H1 (cell line): Measurements from ENCODE around the gene UQCRFS1. TPM values are rescaled to one million over a fixed set of nuclear protein-coding genes. Genes with fewer than 3 reads are reported as not detected.
"Not testable (repeated sequence)": the region's sequence is repeated elsewhere in the genome, so short reads cannot be mapped to it uniquely, and the experiment has no call there.

ENCODE experiments used
- CTCF ChIA-PET: fragments of 300-600 bp; sonication (Branson Sonifier 250); formaldehyde crosslinking; loops from one replicate; lab custom pipeline; 2021; ENCODE audit not compliant: partially characterized antibody; lab: Charles Lee
- POLR2A ChIA-PET: fragments of 300-600 bp; sonication (Branson Sonifier 250); formaldehyde crosslinking; loops from one replicate; lab custom pipeline; 2021; ENCODE audit warnings: inconsistent platforms; ENCODE audit not compliant: partially characterized antibody; lab: Charles Lee
- DNase-seq, 2 experiments: peaks; one replicate each; pipeline versions ENCODE4 v3.0.0 to v3.0.0-alpha.2; 2010 to 2022; ENCODE audit warnings: low spot score in 2 of 2, low read depth in 1 of 2, mixed read lengths in 1 of 2
- FAIRE-seq: peaks from 2 replicates; lab custom pipeline; 2011; peaks lifted over from hg19 to GRCh38; lab: Jason Lieb, UNC
- H2AFZ ChIP-seq: 2 replicates; pipeline ENCODE4 v1.8.1; 2012; ENCODE audit warnings: low read length, inconsistent platforms
- H2AK5ac ChIP-seq: 2 replicates; pipeline ENCODE4 v1.6.1; 2013; ENCODE audit warnings: low read depth, low read length
- H2BK120ac ChIP-seq: replicated peaks from 2 replicates; pipeline ENCODE3; 2013; ENCODE audit warnings: low read depth, low read length, inconsistent platforms
- H2BK12ac ChIP-seq: 2 replicates; pipeline ENCODE4 v1.6.1; 2013; ENCODE audit warnings: low read depth, low read length
- H2BK15ac ChIP-seq: 2 replicates; pipeline ENCODE4 v1.6.1; 2013; ENCODE audit warnings: low read length
- H2BK20ac ChIP-seq: 2 replicates; pipeline ENCODE4 v1.6.1; 2013; ENCODE audit warnings: low read length
- H2BK5ac ChIP-seq: 2 replicates; pipeline ENCODE4 v1.6.1; 2013; ENCODE audit warnings: low read depth, low read length
- H3K14ac ChIP-seq: 2 replicates; pipeline ENCODE4 v1.6.1; 2013; ENCODE audit warnings: inconsistent platforms; ENCODE audit not compliant: insufficient read length
- H3K18ac ChIP-seq: 2 replicates; pipeline ENCODE4 v1.6.1; 2013; ENCODE audit warnings: low read length; ENCODE audit errors: extremely low read depth
- H3K23ac ChIP-seq: 2 replicates; pipeline ENCODE4 v1.6.1; 2013; ENCODE audit warnings: inconsistent platforms; ENCODE audit not compliant: insufficient read length
- H3K23me2 ChIP-seq: 2 replicates; pipeline ENCODE4 v1.6.1; 2013; ENCODE audit warnings: low read depth, low read length
- H3K27ac ChIP-seq: 2 replicates; pipeline ENCODE4 v1.6.1; 2011; ENCODE audit warnings: low read depth, low read length, inconsistent platforms
- H3K27me3 ChIP-seq, 4 experiments: replicated peaks in 1 of 4; 1 replicate in 1 of 4; 2 replicates in 3 of 4; pipeline versions ENCODE4 v1.6.1 to v1.8.1; 2011 to 2013; ENCODE audit warnings: low read length in 3 of 4, mild to moderate bottlenecking in 3 of 4, inconsistent platforms in 2 of 4, mixed read lengths in 2 of 4, moderate library complexity in 1 of 4; ENCODE audit not compliant: control insufficient read depth in 3 of 4, insufficient read depth in 3 of 4; ENCODE audit errors: extremely low read depth in 1 of 4
- H3K36me3 ChIP-seq, 4 experiments: 2 replicates each; pipeline versions ENCODE4 v1.6.1 to v1.8.1; 2011 to 2013; ENCODE audit warnings: mild to moderate bottlenecking in 4 of 4, low read length in 3 of 4, moderate library complexity in 2 of 4, control low read depth in 1 of 4, inconsistent platforms in 1 of 4; ENCODE audit not compliant: insufficient read depth in 4 of 4, control insufficient read depth in 2 of 4
- H3K4ac ChIP-seq: replicated peaks from 2 replicates; pipeline ENCODE3; 2013; ENCODE audit warnings: low read length, low read depth, mixed read lengths, inconsistent platforms; ENCODE audit not compliant: insufficient read length
- H3K4me1 ChIP-seq, 4 experiments: replicated peaks in 1 of 4; 1 replicate in 1 of 4; 2 replicates in 3 of 4; pipeline versions ENCODE4 v1.6.1 to v1.8.1; 2011 to 2013; ENCODE audit warnings: low read length in 3 of 4, inconsistent platforms in 2 of 4, mixed read lengths in 1 of 4; ENCODE audit not compliant: insufficient read depth in 4 of 4, control insufficient read depth in 3 of 4
- H3K4me2 ChIP-seq, 2 experiments: 2 replicates each; pipeline versions ENCODE4 v1.6.1 to v1.8.1; 2011 to 2013; ENCODE audit warnings: low read depth in 2 of 2, low read length in 2 of 2, control low read depth in 1 of 2, inconsistent platforms in 1 of 2, mild to moderate bottlenecking in 1 of 2; ENCODE audit not compliant: insufficient read depth in 1 of 2
- H3K4me3 ChIP-seq, 4 experiments: fragments of 200-600, 300-600 bp in 1 of 4; sonication (generic), shearing (Covaris generic), sonication (Bioruptor Twin) in 1 of 4; 2 replicates each; pipeline versions ENCODE4 v1.5.1 to v1.8.1; 2011 to 2016; ENCODE audit warnings: low read length in 4 of 4, low read depth in 3 of 4, control low read depth in 2 of 4, inconsistent platforms in 2 of 4, mild to moderate bottlenecking in 2 of 4, mixed read lengths in 1 of 4, moderate library complexity in 1 of 4; ENCODE audit not compliant: insufficient read depth in 2 of 4; ENCODE audit errors: extremely low read depth in 1 of 4
- H3K56ac ChIP-seq: replicated peaks from 2 replicates; pipeline ENCODE3; 2013; ENCODE audit warnings: low read depth, mild to moderate bottlenecking, mixed read lengths, low read length, inconsistent platforms; ENCODE audit not compliant: insufficient read length
- H3K79me1 ChIP-seq: 2 replicates; pipeline ENCODE4 v1.6.1; 2013; ENCODE audit warnings: low read depth, low read length, control low read depth
- H3K79me2 ChIP-seq, 2 experiments: 2 replicates each; pipeline versions ENCODE4 v1.6.1 to v1.8.1; 2012 to 2013; ENCODE audit warnings: low read length in 2 of 2, mild to moderate bottlenecking in 2 of 2, inconsistent platforms in 1 of 2; ENCODE audit not compliant: insufficient read depth in 2 of 2, control insufficient read depth in 1 of 2
- H3K9ac ChIP-seq, 4 experiments: replicated peaks in 1 of 4; 1 replicate in 1 of 4; 2 replicates in 3 of 4; pipeline versions ENCODE4 v1.6.1 to v1.8.1; 2011 to 2013; ENCODE audit warnings: low read depth in 3 of 4, low read length in 3 of 4, control low read depth in 2 of 4, mild to moderate bottlenecking in 2 of 4, moderate library complexity in 2 of 4, inconsistent platforms in 1 of 4; ENCODE audit errors: extremely low read depth in 1 of 4
- H3K9me3 ChIP-seq, 2 experiments: 2 replicates each; pipeline versions ENCODE4 v1.6.1 to v1.8.1; 2012 to 2013; ENCODE audit warnings: mild to moderate bottlenecking in 2 of 2, moderate library complexity in 2 of 2, control low read depth in 1 of 2, inconsistent platforms in 1 of 2, low read depth in 1 of 2, low read length in 1 of 2, mixed read lengths in 1 of 2; ENCODE audit not compliant: insufficient read depth in 2 of 2
- H4K20me1 ChIP-seq, 2 experiments: replicated peaks in 1 of 2; 2 replicates each; pipeline versions ENCODE3 to v1.8.1; 2011 to 2013; ENCODE audit warnings: inconsistent platforms in 2 of 2, low read length in 2 of 2, mild to moderate bottlenecking in 1 of 2; ENCODE audit not compliant: insufficient read depth in 2 of 2, control insufficient read depth in 1 of 2
- H4K5ac ChIP-seq: 2 replicates; pipeline ENCODE4 v1.6.1; 2013; ENCODE audit warnings: low read length, low read depth, mixed read lengths, inconsistent platforms; ENCODE audit not compliant: insufficient read length
- H4K8ac ChIP-seq: 2 replicates; pipeline ENCODE4 v1.8.0; 2013; ENCODE audit warnings: mild to moderate bottlenecking, moderate library complexity, low read length, inconsistent platforms; ENCODE audit not compliant: insufficient read depth; ENCODE audit errors: extremely low read depth
- H4K91ac ChIP-seq: replicated peaks from 2 replicates; pipeline ENCODE3; 2013; ENCODE audit warnings: low read length, mixed read lengths, inconsistent platforms; ENCODE audit not compliant: insufficient read length
- WGBS, 2 experiments: shearing (Covaris generic) in 1 of 2; methylation state at CpG; one replicate each; pipeline versions ENCODE4 v1.1.6 to v1.1.7; 2013 to 2015; ENCODE audit warnings: low lambda C conversion rate in 2 of 2, mixed read lengths in 2 of 2, inconsistent platforms in 1 of 2, low coverage in 1 of 2, missing lambda C conversion rate in 1 of 2; ENCODE audit not compliant: insufficient replicate concordance in 2 of 2, insufficient coverage in 1 of 2, insufficient read length in 1 of 2; ENCODE audit errors: extremely low coverage in 1 of 2, missing lambda C conversion rate in 1 of 2; 5-methylcytosine and 5-hydroxymethylcytosine counted together
- polyA plus RNA-seq, 7 experiments: library from polyadenylated mRNA; depleted of rRNA in 3 of 7; stranded (reverse) in 5 of 7; unstranded in 2 of 7; fragments of >200 nt in 5 of 7; fragments of 200-250 nt in 2 of 7; gene quantifications; 1 replicate in 5 of 7; 2 replicates in 1 of 7; 4 replicates in 1 of 7; pipeline versions ENCODE4 v1.2.1 to v1.2.3, GENCODE V29; 2011 to 2013; ENCODE audit warnings: missing spikeins in 2 of 7, mixed read lengths in 2 of 7
- total RNA-seq: library from RNA; stranded (reverse); fragmentation: NEBNext Ultra II Directional; extraction: Animal tissue kit (Norgen Biotek cat#: 25700); gene quantifications from 2 replicates; pipeline ENCODE4 v1.2.1, GENCODE V29; 2021

UQCRFS1 gene
- total and polyA plus RNA-seq, 2 of the 8 experiments (the other 6 are each of a cell fraction or from before 2014, with no cell fraction given), result 52.4 to 59.1 TPM

DNA sequence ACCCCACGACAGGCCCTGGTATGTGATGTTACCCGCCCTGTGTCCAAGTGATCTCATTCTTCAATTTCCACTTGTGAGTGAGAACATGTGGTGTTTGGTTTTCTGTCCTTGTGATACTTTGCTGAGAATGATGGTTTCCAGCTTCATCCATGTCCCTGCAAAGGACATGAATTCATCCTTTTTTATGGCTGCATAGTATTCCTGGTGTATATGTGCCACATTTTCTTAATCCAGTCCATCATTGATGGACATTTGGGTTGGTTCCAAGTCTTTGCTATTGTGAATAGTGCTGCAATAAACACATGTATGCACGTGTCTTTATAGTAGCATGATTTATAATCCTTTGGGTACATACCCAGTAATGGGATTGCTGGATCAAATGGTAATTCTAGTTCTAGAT is 36.8 kb upstream of the UQCRFS1 start:
- H3K9me3 ChIP-seq, POLR2A ChIA-PET, H2BK20ac ChIP-seq, H3K9ac ChIP-seq, H3K79me2 ChIP-seq, H2AK5ac ChIP-seq, H4K5ac ChIP-seq, H3K79me1 ChIP-seq, H3K18ac ChIP-seq, H3K27ac ChIP-seq, H4K20me1 ChIP-seq, H3K36me3 ChIP-seq, H2BK120ac ChIP-seq, H3K23ac ChIP-seq, H2AFZ ChIP-seq, H3K4me2 ChIP-seq, H4K8ac ChIP-seq, H4K91ac ChIP-seq, H3K14ac ChIP-seq, H3K27me3 ChIP-seq, DNase-seq, H3K4me3 ChIP-seq, FAIRE-seq, H2BK15ac ChIP-seq, H2BK12ac ChIP-seq, H2BK5ac ChIP-seq, H3K56ac ChIP-seq, H3K4ac ChIP-seq, H3K4me1 ChIP-seq, H3K23me2 ChIP-seq: not testable (repeated sequence)
- CTCF ChIA-PET, result interaction anchor here (9.7 kb wide), 1 partner anchor 11 kb away, joined by 117 read pairs; no protein-coding TSS in a partner anchor
- 83% methylated on average over 3 of the region's 3 CpGs; no CpG with 5 or more reads in 1 of the 2 experiments for WGBS, 2 experiments
